Measurements from ENCODE around the gene NFE2L3.
"Not testable (repeated sequence)": the region's sequence is repeated elsewhere in the genome, so short reads cannot be mapped to it uniquely, and the experiment has no call there.

The NFE2L3 gene

DNA sequence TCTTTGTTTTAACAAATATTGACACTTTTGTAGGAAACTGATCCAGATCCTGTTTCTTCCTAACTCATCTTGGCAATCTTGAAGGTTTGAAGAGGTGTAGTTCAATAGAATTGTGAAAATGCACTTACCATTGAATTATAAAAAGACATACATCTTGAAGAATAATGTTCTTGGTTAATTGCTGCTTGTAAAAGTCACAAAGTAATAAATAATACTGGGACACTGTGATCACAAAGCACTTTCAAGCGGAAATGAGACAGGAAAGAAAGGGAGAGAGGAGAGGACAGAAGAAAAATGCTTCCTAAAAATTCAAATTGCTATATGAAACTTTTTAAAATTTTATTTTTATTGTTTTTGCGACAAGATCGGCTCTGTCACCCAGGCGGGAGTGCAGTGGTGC, 15.2 kb upstream of the NFE2L3 start:
- TF ChIP-seq ZFX (IDR thresholded peaks at IDR 0.05): no peak
- H3K27ac ChIP-seq: no peak overlapping the region

DNA sequence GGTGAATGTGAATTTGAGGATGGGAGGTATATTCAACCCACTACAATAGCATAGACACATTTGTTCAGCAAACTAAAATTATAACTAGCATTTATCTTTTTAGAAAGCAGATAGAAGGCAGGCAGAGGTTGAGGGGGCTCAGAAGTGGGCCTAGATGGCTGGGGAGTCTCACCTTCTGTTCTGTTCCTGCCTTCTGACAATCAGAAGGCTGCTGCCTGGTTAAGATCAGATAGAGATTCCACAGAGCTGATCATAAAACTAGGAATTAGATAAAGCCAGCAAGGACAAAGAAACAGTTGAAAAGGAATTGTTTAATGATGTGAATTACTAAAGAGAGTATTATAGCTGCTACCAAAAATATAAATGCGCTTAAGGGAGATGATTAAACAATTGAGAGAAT, 11.6 kb upstream of the NFE2L3 start:
- no peak overlapping the region for H3K27ac ChIP-seq
- TF ChIP-seq ZFX (IDR thresholded peaks at IDR 0.05): no peak
- TF ChIP-seq, protein P1, sequence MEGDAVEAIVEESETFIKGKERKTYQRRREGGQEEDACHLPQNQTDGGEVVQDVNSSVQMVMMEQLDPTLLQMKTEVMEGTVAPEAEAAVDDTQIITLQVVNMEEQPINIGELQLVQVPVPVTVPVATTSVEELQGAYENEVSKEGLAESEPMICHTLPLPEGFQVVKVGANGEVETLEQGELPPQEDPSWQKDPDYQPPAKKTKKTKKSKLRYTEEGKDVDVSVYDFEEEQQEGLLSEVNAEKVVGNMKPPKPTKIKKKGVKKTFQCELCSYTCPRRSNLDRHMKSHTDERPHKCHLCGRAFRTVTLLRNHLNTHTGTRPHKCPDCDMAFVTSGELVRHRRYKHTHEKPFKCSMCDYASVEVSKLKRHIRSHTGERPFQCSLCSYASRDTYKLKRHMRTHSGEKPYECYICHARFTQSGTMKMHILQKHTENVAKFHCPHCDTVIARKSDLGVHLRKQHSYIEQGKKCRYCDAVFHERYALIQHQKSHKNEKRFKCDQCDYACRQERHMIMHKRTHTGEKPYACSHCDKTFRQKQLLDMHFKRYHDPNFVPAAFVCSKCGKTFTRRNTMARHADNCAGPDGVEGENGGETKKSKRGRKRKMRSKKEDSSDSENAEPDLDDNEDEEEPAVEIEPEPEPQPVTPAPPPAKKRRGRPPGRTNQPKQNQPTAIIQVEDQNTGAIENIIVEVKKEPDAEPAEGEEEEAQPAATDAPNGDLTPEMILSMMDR (conservative IDR thresholded peaks at IDR 0.05): no peak

GRCh38 chr7:26141077-26141476, 10.9 kb upstream of the NFE2L3 start:
- no peak overlapping the region for H3K27ac ChIP-seq
- no peak for TF ChIP-seq ZFX (IDR thresholded peaks at IDR 0.05)
- TF ChIP-seq, protein P1 (conservative IDR thresholded peaks at IDR 0.05): no peak

DNA sequence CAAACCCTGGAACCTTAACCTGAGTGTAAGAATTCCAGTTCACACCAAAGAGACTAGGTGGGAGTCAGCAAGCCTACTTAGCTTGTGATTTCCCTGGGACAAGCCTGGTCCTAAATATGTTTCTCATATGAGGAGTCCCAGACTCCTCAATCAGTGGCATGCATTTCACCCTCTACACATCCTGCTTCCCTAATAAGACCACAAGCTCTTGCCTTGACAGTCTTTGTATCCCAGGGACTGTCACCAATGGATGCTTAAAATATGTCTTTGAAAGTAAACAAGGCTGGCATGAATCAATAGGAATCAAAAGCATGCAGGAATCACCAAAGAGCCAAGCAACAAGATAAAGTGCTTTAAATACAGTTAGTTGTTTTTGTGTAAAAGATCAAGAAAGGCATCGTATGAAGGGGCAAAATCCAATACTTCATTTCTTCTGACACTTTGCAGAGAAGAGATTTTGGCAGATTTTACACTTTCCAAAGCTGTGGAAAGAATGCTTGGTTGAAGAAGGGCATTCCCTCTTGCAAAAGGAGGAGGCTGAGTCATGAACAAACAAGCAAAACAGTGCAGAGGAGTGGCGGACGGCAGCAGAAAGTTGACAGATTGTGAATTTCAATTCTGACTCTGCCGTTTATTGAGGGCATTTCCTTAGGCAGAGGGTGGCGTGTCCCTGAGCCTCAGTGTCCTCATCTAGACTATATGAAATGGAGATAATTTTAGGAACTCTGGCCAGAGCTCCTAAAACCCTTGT, 8.5 kb upstream of the NFE2L3 start:
- H3K27ac ChIP-seq: no peak overlapping the region
- TF ChIP-seq ZFX (IDR thresholded peaks at IDR 0.05): no peak
- TF ChIP-seq, protein P1 (conservative IDR thresholded peaks at IDR 0.05): no peak

DNA sequence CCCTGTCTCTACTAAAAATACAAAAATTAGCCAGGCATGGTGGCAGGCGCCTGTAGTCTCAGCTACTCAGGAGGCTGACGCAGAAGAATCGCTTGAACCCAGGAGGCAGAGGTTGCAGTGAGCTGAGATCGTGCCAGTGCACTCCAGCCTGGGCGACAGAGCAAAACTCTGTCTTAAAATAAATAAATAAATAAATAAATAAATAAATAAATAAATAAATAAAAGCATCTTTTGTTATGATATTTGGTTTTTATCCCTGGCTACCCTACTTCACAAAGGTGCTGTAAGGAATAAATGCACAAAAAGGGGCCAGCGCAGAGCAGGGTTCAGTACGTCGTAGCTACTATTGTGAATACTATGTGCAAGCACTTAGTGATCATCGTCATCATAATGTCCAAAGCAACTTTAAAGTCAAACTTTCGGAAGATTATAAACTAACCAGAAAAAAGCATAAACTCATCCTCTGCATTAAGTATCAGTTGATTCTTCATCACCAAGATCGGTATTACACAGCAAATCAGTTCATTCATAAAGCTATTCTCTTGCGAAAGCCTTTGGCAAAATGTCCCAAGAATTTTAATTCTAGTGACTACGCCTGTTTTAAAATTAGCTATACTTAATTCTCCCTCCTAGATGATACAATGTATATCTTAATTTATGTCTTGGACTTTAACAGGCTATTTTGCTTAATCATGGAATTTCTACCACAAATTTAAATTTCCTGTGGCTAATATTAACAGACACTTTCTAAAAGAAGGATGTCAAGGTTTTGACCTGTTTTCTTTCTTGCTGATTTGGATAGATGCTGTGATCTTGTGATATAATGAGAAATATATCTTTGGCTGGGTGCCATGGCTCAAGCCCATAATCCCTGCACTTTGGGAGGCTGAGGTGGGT, 7.6 kb upstream of the NFE2L3 start:
- H3K27ac ChIP-seq: no peak overlapping the region
- TF ChIP-seq ZFX (IDR thresholded peaks at IDR 0.05): no peak
- TF ChIP-seq, protein P1 (conservative IDR thresholded peaks at IDR 0.05): no peak

GRCh38 chr7:26145238-26145637, 6.8 kb upstream of the NFE2L3 start:
- TF ChIP-seq, protein P1 (conservative IDR thresholded peaks at IDR 0.05): no peak
- TF ChIP-seq ZFX (IDR thresholded peaks at IDR 0.05): no peak
- H3K27ac ChIP-seq: no peak overlapping the region

DNA sequence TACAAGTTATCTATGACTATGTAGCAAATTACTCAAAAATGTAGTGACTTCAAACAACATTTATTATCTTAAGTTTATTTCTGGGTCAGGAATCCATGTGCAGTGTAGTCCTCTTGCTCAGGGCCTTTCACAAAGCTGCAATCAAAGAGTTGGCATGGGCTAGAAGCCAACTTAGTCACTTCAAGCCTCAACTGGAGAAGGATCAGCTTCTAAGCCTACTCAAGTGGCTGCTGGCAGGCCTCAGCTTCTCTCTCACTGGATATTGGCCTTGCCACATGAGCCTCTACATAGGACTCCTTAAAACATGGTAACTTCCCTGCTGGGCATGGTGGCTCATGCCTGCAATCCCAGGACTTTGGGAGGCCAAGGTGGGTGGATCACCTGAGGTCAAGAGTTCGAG, 5.0 kb upstream of the NFE2L3 start:
- TF ChIP-seq, protein P1 (conservative IDR thresholded peaks at IDR 0.05): no peak
- TF ChIP-seq ZFX (IDR thresholded peaks at IDR 0.05): no peak
- no peak overlapping the region for H3K27ac ChIP-seq

DNA sequence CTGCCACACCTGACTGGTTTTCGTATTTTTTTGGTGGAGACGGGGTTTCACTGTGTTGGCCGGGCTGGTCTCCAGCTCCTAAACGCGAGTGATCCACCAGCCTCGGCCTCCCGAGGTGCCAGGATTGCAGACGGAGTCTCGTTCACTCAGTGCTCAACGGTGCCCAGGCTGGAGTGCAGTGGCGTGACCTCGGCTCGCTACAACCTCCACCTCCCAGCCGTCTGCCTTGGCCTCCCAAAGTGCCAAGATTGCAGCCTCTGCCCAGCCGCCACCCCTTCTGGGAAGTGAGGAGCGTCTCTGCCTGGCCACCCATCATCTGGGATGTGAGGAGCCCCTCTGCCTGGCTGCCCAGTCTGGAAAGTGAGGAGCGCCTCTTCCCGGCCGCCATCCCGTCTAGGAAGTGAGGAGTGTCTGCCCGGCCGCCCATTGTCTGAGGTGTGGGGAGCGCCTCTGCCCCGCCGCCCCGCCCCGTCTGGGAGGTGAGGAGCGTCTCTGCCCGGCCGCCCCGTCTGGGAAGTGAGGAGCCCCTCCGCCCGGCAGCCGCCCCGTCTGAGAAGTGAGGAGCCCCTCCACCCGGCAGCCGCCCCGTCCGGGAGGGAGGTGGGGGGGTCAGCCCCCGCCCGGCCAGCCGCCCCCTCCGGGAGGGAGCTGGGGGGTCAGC, 4.2 kb upstream of the NFE2L3 start:
- H3K27ac ChIP-seq: not testable (repeated sequence)

- H3K27ac ChIP-seq: not testable (repeated sequence)
These were observed 3.7 kb upstream of the NFE2L3 start for GRCh38 chr7:26148307-26148700.

All from C4-2B (cell line).